Uterus (tissue), 4 donors: ENCODE data around the gene TMEM62. TPM values are rescaled to one million over a fixed set of nuclear protein-coding genes. Genes with fewer than 3 reads are reported as not detected.
"Not testable (repeated sequence)": the region's sequence is repeated elsewhere in the genome, so short reads cannot be mapped to it uniquely, and the experiment has no call there.

ENCODE experiments used
- DNase-seq, 2 donors: peaks; one replicate each; pipeline ENCODE4 v3.0.0-alpha.2; 2019 to 2020
- H3K27ac ChIP-seq, 2 donors: fragments of 200-600 bp; sonication (generic); 1 replicate in 1 of 2; 2 replicates in 1 of 2; pipeline ENCODE4 v1.5.1; 2016 to 2018
- H3K27me3 ChIP-seq, 2 donors: fragments of 200-600 bp; sonication (generic); one replicate each; pipeline ENCODE4 v1.5.1; 2018 to 2019; ENCODE audit warnings: control low read depth in 1 of 2
- H3K36me3 ChIP-seq, 2 donors: fragments of 200-600 bp; sonication (generic); one replicate each; pipeline ENCODE4 v1.5.1; 2019; ENCODE audit warnings: control low read depth in 1 of 2
- H3K4me1 ChIP-seq, 2 donors: fragments of 200-600 bp; sonication (generic); one replicate each; pipeline ENCODE4 v1.5.1; 2018 to 2019; ENCODE audit warnings: control low read depth in 1 of 2
- H3K4me3 ChIP-seq, 2 donors: fragments of 200-600 bp; sonication (generic); 1 replicate in 1 of 2; 2 replicates in 1 of 2; pipeline ENCODE4 v1.5.1; 2018 to 2019; ENCODE audit warnings: mild to moderate bottlenecking in 1 of 2
- H3K9me3 ChIP-seq, 2 donors: fragments of 200-600 bp; sonication (generic); one replicate each; pipeline ENCODE4 v1.5.1; 2019; ENCODE audit warnings: control low read depth in 1 of 2
- CTCF ChIP-seq, 4 experiments: fragments of 200-600 bp in 2 of 4; fragments of 450-650 bp in 2 of 4; sonication (generic) in 2 of 4; IDR thresholded peaks; one replicate each; pipeline ENCODE4 v1.5.1; 2016 to 2019; ENCODE audit warnings: antibody characterized with exemption in 4 of 4, mild to moderate bottlenecking in 2 of 4, moderate library complexity in 1 of 4
- POLR2A ChIP-seq, 2 donors: fragments of 450-650 bp; IDR thresholded peaks; one replicate each; pipeline ENCODE4 v1.6.1; 2016; ENCODE audit warnings: antibody characterized with exemption in 2 of 2, mild to moderate bottlenecking in 1 of 2, moderate library complexity in 1 of 2
- intact Hi-C: fragments of 100-400 bp; cut with DNase I; formaldehyde crosslinking; loops from one replicate; pipeline ENCODE4 v1.15.1; 2023; ENCODE audit warnings: low total_unique reads
- total RNA-seq, 4 donors: library from RNA; depleted of rRNA in 3 of 4; stranded (reverse); fragments of >200 nt in 3 of 4; gene quantifications; one replicate each; pipeline versions ENCODE4 v1.1.0 to v1.2.4, GENCODE V29; 2014 to 2023
- donor health status: DM: yes; HTN: yes; CAD: no.

The TMEM62 gene
- total RNA-seq, 4 donors from 2014 or later: 18.8 to 56.6 (median 22.5) TPM

GRCh38 chr15:43118829-43119228, 14.6 kb upstream of the TMEM62 start:
- H3K4me1 ChIP-seq: no peaks in the 10 kb centered on the region
- H3K27ac ChIP-seq: no peak overlapping the region
- H3K4me3 ChIP-seq: no peak overlapping the region
- no peaks in the 10 kb centered on the region for H3K9me3 ChIP-seq
- no peaks in the 10 kb centered on the region for H3K36me3 ChIP-seq
- TF ChIP-seq POLR2A (IDR thresholded peaks at IDR 0.05) (no peak), CTCF (IDR thresholded peaks at IDR 0.05) (no peak)
- no peak for DNase-seq
- intact Hi-C loops: no loop called here
- no peaks in the 10 kb centered on the region for H3K27me3 ChIP-seq

- Histone ChIP-seq H3K4me3 (no peak overlapping the region), H3K36me3 (no peaks in the 10 kb centered on the region), H3K9me3 (no peaks in the 10 kb centered on the region), H3K27ac (peak overlapping the region in 1 of 2 donors; percentile 86), H3K27me3 (no peaks in the 10 kb centered on the region), H3K4me1 (no peaks in the 10 kb centered on the region)
- intact Hi-C loops: no loop called here
- no peak for TF ChIP-seq POLR2A (IDR thresholded peaks at IDR 0.05)
- no peak for TF ChIP-seq CTCF (IDR thresholded peaks at IDR 0.05)
- DNase-seq: no peak
Observed at GRCh38 chr15:43121863-43122262, 11.5 kb upstream of the TMEM62 start.

- intact Hi-C loops: no loop called here
- DNase-seq: no peak
- no peaks in the 10 kb centered on the region for H3K9me3 ChIP-seq
- no peaks in the 10 kb centered on the region for H3K4me1 ChIP-seq
- TF ChIP-seq CTCF (IDR thresholded peaks at IDR 0.05) (no peak), POLR2A (IDR thresholded peaks at IDR 0.05) (no peak)
- no peaks in the 10 kb centered on the region for H3K36me3 ChIP-seq
- H3K27ac ChIP-seq: no peak overlapping the region
- no peak overlapping the region for H3K4me3 ChIP-seq
- H3K27me3 ChIP-seq: no peaks in the 10 kb centered on the region
Observed at GRCh38 chr15:43125100-43125661, 8.2 kb upstream of the TMEM62 start.

- Histone ChIP-seq H3K4me3 (no peak overlapping the region), H3K36me3 (no peaks in the 10 kb centered on the region), H3K27me3 (no peaks in the 10 kb centered on the region), H3K27ac (no peak overlapping the region), H3K9me3 (no peaks in the 10 kb centered on the region), H3K4me1 (no peaks in the 10 kb centered on the region)
- DNase-seq: no peak
- intact Hi-C loops: no loop called here
- TF ChIP-seq POLR2A (IDR thresholded peaks at IDR 0.05) (no peak), CTCF (IDR thresholded peaks at IDR 0.05) (no peak)
Observed at GRCh38 chr15:43126356-43126755, 7.0 kb upstream of the TMEM62 start.

- H3K27ac ChIP-seq: no peak overlapping the region
- intact Hi-C loops: no loop called here
- DNase-seq: no peak
Observed at GRCh38 chr15:43127752-43128151, 5.6 kb upstream of the TMEM62 start.

GRCh38 chr15:43128174-43128979, 5.0 kb upstream of the TMEM62 start:
- H3K36me3 ChIP-seq, H3K4me3 ChIP-seq, H3K4me1 ChIP-seq, H3K27ac ChIP-seq, H3K9me3 ChIP-seq, intact Hi-C loops, DNase-seq, H3K27me3 ChIP-seq: not testable (repeated sequence)

More at GRCh38 chr15:43127752-43128151, 5.6 kb upstream of the TMEM62 start:
- no peaks in the 10 kb centered on the region for H3K4me1 ChIP-seq
- no peak overlapping the region for H3K4me3 ChIP-seq
- H3K36me3 ChIP-seq: no peaks in the 10 kb centered on the region
- H3K9me3 ChIP-seq: no peaks in the 10 kb centered on the region
- no peaks in the 10 kb centered on the region for H3K27me3 ChIP-seq
- TF ChIP-seq POLR2A (IDR thresholded peaks at IDR 0.05) (no peak), CTCF (IDR thresholded peaks at IDR 0.05) (no peak)
